ENCODE results near the gene RGS7. TPM values are rescaled to one million over a fixed set of nuclear protein-coding genes. Genes with fewer than 3 reads are reported as not detected.

Gene RGS7
- total and polyA plus RNA-seq, 10 of the 15 experiments (the other 5 are each of a cell fraction or from before 2014, with no cell fraction given): not detected

DNA sequence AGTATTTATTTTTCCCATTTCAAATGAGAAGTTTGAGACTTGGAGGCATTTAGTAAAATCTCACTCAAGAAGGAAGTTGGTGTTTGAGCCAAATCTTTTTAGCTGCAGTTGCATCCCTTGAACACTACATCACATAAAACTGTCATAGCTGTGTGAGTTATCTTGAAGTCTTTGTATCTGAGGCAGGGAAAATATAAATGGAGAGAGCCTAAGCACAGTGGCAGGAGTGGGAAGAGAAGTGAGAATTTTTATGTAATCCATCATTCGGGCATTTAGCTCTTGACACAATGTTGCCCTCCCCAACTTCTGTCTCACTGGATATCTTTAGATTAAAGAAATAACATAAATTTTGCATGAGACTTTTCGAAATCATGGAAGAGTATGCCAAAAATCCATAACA, 509.7 kb downstream of the RGS7 start:
- FAIRE-seq: no peak
- Histone ChIP-seq H3K4me3 (no peak overlapping the region), H3K9ac (ENCODE audit: control insufficient read depth, insufficient read depth, low read length) (no peak overlapping the region), H3K4me2 (ENCODE audit: control insufficient read depth, insufficient read depth) (no peak overlapping the region), H2AFZ (ENCODE audit: control insufficient read depth, low read depth, low read length) (no peak overlapping the region), H3K27ac (ENCODE audit: control insufficient read depth, insufficient read depth) (no peak overlapping the region), H3K36me3 (ENCODE audit: control insufficient read depth in 2 of 2, insufficient read depth in 2 of 2, low read length in 1 of 2) (no peaks in the 10 kb centered on the region), H4K20me1 (ENCODE audit: control insufficient read depth, insufficient read depth) (no peaks in the 10 kb centered on the region), H3K79me2 (ENCODE audit: control insufficient read depth, insufficient read depth, low read length) (no peaks in the 10 kb centered on the region), H3K9me3 (replicated peaks; ENCODE audit: control insufficient read depth, insufficient read depth, low read length) (no peaks in the 10 kb centered on the region), H3K4me1 (ENCODE audit: control insufficient read depth, insufficient read depth, low read length) (no peaks in the 10 kb centered on the region), H3K27me3 (replicated peaks in 1 of 2; ENCODE audit: control insufficient read depth in 2 of 2, insufficient read depth in 2 of 2, low read length in 1 of 2) (no peaks in the 10 kb centered on the region)
- RAD21 ChIA-PET (ENCODE audit: unreplicated experiment): no interaction called here
- WGBS (ENCODE audit: insufficient coverage, insufficient replicate concordance, low lambda C conversion rate, missing lambda C conversion rate): 20% methylated on average over 2 of the region's 2 CpGs
- ATAC-seq: no peak
- SMC1A ChIA-PET (ENCODE audit: uncharacterized antibody, unreplicated experiment): no interaction called here
- POLR2A ChIA-PET: no interaction called here
- BruUV-seq (replicated peaks): no TSS peak
- TF ChIP-seq SUZ12 (IDR thresholded peaks at IDR 0.05; ENCODE audit: unreplicated experiment) (no peak), RAD21 (IDR thresholded peaks at IDR 0.05; ENCODE audit: insufficient read depth, low read depth, low read length) (no peak), ZZZ3 (IDR thresholded peaks at IDR 0.05; ENCODE audit: control insufficient read depth, insufficient read length, low read depth) (no peak), EZH2 (IDR thresholded peaks at IDR 0.05; ENCODE audit: borderline replicate concordance, control insufficient read depth, low read depth, low read length) (no peak), RAD51 (IDR thresholded peaks at IDR 0.05) (no peak), GABPA (IDR thresholded peaks at IDR 0.05; ENCODE audit: low read depth) (no peak)
- TF ChIP-seq, protein P1, sequence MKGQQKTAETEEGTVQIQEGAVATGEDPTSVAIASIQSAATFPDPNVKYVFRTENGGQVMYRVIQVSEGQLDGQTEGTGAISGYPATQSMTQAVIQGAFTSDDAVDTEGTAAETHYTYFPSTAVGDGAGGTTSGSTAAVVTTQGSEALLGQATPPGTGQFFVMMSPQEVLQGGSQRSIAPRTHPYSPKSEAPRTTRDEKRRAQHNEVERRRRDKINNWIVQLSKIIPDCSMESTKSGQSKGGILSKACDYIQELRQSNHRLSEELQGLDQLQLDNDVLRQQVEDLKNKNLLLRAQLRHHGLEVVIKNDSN (IDR thresholded peaks at IDR 0.05; ENCODE audit: borderline replicate concordance, extremely low read length, insufficient read depth, low read depth, low read length): no peak
- TF ChIP-seq, protein P2, sequence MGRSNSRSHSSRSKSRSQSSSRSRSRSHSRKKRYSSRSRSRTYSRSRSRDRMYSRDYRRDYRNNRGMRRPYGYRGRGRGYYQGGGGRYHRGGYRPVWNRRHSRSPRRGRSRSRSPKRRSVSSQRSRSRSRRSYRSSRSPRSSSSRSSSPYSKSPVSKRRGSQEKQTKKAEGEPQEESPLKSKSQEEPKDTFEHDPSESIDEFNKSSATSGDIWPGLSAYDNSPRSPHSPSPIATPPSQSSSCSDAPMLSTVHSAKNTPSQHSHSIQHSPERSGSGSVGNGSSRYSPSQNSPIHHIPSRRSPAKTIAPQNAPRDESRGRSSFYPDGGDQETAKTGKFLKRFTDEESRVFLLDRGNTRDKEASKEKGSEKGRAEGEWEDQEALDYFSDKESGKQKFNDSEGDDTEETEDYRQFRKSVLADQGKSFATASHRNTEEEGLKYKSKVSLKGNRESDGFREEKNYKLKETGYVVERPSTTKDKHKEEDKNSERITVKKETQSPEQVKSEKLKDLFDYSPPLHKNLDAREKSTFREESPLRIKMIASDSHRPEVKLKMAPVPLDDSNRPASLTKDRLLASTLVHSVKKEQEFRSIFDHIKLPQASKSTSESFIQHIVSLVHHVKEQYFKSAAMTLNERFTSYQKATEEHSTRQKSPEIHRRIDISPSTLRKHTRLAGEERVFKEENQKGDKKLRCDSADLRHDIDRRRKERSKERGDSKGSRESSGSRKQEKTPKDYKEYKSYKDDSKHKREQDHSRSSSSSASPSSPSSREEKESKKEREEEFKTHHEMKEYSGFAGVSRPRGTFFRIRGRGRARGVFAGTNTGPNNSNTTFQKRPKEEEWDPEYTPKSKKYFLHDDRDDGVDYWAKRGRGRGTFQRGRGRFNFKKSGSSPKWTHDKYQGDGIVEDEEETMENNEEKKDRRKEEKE (IDR thresholded peaks at IDR 0.05): no peak
- intact Hi-C loops (cut with micrococcal nuclease; ENCODE audit: unreplicated experiment) (no loop called here), in situ Hi-C loops (cut with MboI) (no loop called here)
- CTCF ChIA-PET: interaction anchor here (1.4 kb wide), 1 partner anchor 8 kb away, joined by 3 read pairs; no protein-coding TSS in a partner anchor
- DNase-seq (ENCODE audit: low read depth, low spot score): no peak

Data from GM12878 (cell line).